ENCODE data around the gene KLF14. TPM values are rescaled to one million over a fixed set of nuclear protein-coding genes. Genes with fewer than 3 reads are reported as not detected.

Gene KLF14
- total RNA-seq, 2 experiments from 2014 or later, result not detected

- H3K4me3 ChIP-seq (ENCODE audit: low read depth, low read length, poor library complexity, severe bottlenecking), result no peak overlapping the region
- H3K4me1 ChIP-seq (ENCODE audit: insufficient read depth, low read length, poor library complexity, severe bottlenecking), result no peaks in the 10 kb centered on the region
- TF ChIP-seq EZH2phosphoT487 (IDR thresholded peaks at IDR 0.05; ENCODE audit: borderline replicate concordance, low read depth, low read length), result no peak
- TF ChIP-seq CTCF (conservative IDR thresholded peaks at IDR 0.05; ENCODE audit: low read length), result no peak
- intact Hi-C loops (cut with micrococcal nuclease; ENCODE audit: unreplicated experiment), result no loop called here
- ChIA-PET CTCF (ENCODE audit: unreplicated experiment) (no interaction called here), POLR2A (interaction anchor here (0.6 to 0.9 kb wide), 2 partner anchors 9 to 142 kb away, joined by 3 to 4 read pairs; no protein-coding TSS in a partner anchor)
- H3K9me3 ChIP-seq (ENCODE audit: low read length), result no peaks in the 10 kb centered on the region
- no peaks in the 10 kb centered on the region for H3K79me2 ChIP-seq (ENCODE audit: insufficient read depth, low read depth, low read length)
- no peaks in the 10 kb centered on the region for H3K9me2 ChIP-seq (ENCODE audit: insufficient read depth, low read length)
- no peak overlapping the region for H3K27ac ChIP-seq (ENCODE audit: low read depth, low read length, poor library complexity, severe bottlenecking)
- no TSS peak for BruUV-seq (replicated peaks)
- DNase-seq (ENCODE audit: low spot score), result no peak
- H4K20me1 ChIP-seq (ENCODE audit: insufficient read depth, low read length), result no peaks in the 10 kb centered on the region
- no peak overlapping the region for H2AFZ ChIP-seq (ENCODE audit: low read length)
- H3K36me3 ChIP-seq (ENCODE audit: insufficient read depth, low read length), result no peaks in the 10 kb centered on the region
- H3K4me2 ChIP-seq (ENCODE audit: low read length), result no peak overlapping the region
Observed at GRCh38 chr7:130748531-130749389, 14.8 kb upstream of the KLF14 start.

GRCh38 chr7:130741331-130741995 is 7.5 kb upstream of the KLF14 start:
- H3K27ac ChIP-seq (ENCODE audit: low read depth, low read length, poor library complexity, severe bottlenecking), result no peak overlapping the region
- CTCF ChIA-PET (ENCODE audit: unreplicated experiment), result no interaction called here

More at GRCh38 chr7:130741331-130741995, 7.5 kb upstream of the KLF14 start:
- H3K9me2 ChIP-seq (ENCODE audit: insufficient read depth, low read length), result no peaks in the 10 kb centered on the region
- H3K4me2 ChIP-seq (ENCODE audit: low read length), result peak overlapping the region; percentile 39
- no peaks in the 10 kb centered on the region for H3K36me3 ChIP-seq (ENCODE audit: insufficient read depth, low read length)
- intact Hi-C loops (cut with micrococcal nuclease; ENCODE audit: unreplicated experiment), result no loop called here
- no peak for TF ChIP-seq CTCF (conservative IDR thresholded peaks at IDR 0.05; ENCODE audit: low read length)
- no peak for TF ChIP-seq EZH2phosphoT487 (IDR thresholded peaks at IDR 0.05; ENCODE audit: borderline replicate concordance, low read depth, low read length)
- H4K20me1 ChIP-seq (ENCODE audit: insufficient read depth, low read length), result no peaks in the 10 kb centered on the region; the same call in 1 of the 2 replicates
- H3K9me3 ChIP-seq (ENCODE audit: low read length), result no peaks in the 10 kb centered on the region
- peak overlapping the region; percentile 16; the same call in 1 of the 2 replicates for H2AFZ ChIP-seq (ENCODE audit: low read length)
- DNase-seq (ENCODE audit: low spot score), result peak; percentile 19
- BruUV-seq (replicated peaks), result no TSS peak
- no peaks in the 10 kb centered on the region for H3K79me2 ChIP-seq (ENCODE audit: insufficient read depth, low read depth, low read length)
- POLR2A ChIA-PET, result interaction anchor here (0.6 kb wide), 2 partner anchors 17 to 770 kb away, joined by 3 to 4 read pairs; no protein-coding TSS in a partner anchor
- no peaks in the 10 kb centered on the region for H3K4me1 ChIP-seq (ENCODE audit: insufficient read depth, low read length, poor library complexity, severe bottlenecking)
- H3K4me3 ChIP-seq (ENCODE audit: low read depth, low read length, poor library complexity, severe bottlenecking), result no peak overlapping the region
